GM19468 (cell line): ENCODE results near the gene PRSS12.
"Not testable (repeated sequence)": the region's sequence is repeated elsewhere in the genome, so short reads cannot be mapped to it uniquely, and the experiment has no call there.

ENCODE experiments used
- ATAC-seq: cut with Tn5 transposase; IDR thresholded peaks from one replicate; pipeline ENCODE4 v1.9.1; 2021; ENCODE audit warnings: mild to moderate bottlenecking, moderate library complexity, moderate number of reproducible peaks; ENCODE audit not compliant: unreplicated experiment; ENCODE audit errors: extremely low read depth

Gene PRSS12

GRCh38 chr4:118329849-118330248 is 23.0 kb downstream of the PRSS12 start:
- ATAC-seq, result no peak

GRCh38 chr4:118327554-118328241 is 25.1 kb downstream of the PRSS12 start:
- ATAC-seq, result no peak

DNA sequence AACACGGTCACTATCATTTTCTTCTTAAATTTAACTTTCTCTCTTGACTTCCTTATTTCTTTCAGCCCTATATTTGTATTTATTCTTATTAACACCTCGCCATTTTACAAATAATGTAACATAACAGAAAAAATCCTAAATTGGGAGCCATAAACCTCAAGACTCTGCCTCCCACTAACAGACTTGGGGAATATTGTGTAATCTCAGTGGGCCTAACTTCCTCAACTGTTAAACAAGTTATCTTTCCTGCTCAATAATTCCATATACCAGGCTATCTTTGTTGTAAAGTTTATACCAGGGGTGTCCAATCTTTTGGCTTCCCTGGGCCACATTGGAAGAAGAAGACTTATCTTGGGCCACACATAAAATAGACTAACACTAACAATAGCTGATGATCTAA is 26.2 kb downstream of the PRSS12 start:
- no peak for ATAC-seq

- no peak for ATAC-seq
Observed at GRCh38 chr4:118325431-118325830, 27.4 kb downstream of the PRSS12 start.

DNA sequence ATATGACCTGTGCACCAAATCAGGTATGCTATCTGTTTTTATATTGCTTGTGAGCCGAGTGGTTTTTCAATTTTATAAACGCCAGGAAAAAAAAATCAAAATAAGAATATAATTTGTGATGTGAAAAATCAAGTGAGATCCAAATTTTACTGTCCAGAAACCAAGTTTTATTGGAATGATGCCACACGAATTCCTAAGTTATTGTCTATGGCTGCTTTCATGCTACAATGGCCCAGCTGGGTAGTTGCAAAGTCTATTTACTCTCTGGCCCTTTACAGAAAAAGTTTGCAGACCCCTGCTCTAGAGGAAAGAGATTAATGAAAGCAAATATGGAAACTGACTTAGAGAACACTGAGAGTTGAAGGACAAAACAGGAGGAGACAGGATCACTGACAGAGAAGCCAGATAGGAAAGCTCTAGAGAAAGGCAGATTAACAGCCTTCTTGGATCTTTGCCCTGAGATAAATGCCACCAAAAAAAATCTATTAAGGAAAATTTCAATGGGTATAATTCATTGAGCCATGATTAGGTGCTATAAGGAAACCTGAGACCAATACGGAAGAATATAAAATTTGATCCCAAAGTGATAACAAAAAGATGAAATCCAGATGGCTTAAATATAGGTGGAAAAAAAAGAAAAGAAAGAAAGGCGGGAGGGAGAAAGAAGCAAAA is 29.8 kb downstream of the PRSS12 start:
- no peak for ATAC-seq

DNA sequence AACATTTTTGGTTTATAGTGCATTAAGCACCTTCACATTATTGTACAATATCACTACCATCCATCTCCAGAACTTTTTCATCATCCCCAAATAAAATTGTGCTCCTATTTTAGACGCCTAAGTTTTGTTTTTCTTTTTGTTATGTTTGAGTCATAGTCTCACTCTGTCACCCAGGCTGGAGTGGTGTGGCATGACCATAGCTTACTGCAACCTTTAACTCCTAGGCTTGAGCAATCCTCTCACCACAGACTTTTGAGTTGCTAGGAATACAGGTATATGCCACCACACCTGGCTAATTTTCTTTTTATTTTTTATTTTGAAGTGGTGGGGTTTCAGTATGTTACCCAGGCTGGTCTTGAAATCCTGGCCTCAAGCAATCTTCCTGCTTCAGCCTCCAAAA is 33.9 kb downstream of the PRSS12 start:
- ATAC-seq, result no peak

- ATAC-seq, result no peak
Observed at GRCh38 chr4:118317691-118318090, 35.1 kb downstream of the PRSS12 start.

DNA sequence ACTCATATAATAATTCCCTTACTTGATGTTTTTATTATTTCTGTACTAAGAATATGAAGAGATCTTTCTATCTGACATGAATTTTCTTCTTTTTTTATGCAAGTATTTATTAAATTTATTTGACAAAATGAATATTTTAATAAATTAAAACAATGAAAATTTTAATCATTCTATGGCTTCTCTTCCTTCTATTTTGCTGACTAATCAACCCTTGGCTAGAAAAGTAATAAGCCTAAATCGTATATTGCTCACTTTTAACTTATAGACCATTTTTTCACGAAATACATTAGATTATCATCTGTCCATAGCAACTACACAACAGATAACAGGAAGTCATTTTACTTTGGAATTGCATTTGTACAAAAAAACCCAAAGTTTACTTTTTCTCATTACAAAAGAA is 38.6 kb downstream of the PRSS12 start:
- ATAC-seq, result no peak

DNA sequence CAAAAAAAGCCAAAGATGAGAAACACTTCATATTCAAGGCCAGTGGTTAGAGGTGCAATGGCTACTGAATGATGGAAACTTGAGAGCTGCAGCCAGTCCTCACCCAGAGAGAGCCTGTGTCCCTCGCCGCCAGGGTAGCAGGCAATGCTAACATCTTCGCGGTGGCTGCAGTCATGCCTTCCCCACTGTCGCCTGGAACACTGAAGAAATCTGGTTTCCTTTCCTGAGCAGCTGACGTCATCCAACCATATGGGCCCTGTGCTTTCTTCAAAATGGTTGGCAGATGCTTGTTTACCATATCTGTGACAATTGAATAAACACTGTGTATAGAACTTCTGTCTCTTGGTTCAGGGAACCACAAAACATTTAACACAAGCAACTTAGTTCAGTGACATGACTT is 39.7 kb downstream of the PRSS12 start:
- no peak for ATAC-seq

- no peak for ATAC-seq
Observed at GRCh38 chr4:118308306-118309030, 44.3 kb downstream of the PRSS12 start.

- no peak for ATAC-seq
Observed at GRCh38 chr4:118307643-118308042, 45.2 kb downstream of the PRSS12 start.

DNA sequence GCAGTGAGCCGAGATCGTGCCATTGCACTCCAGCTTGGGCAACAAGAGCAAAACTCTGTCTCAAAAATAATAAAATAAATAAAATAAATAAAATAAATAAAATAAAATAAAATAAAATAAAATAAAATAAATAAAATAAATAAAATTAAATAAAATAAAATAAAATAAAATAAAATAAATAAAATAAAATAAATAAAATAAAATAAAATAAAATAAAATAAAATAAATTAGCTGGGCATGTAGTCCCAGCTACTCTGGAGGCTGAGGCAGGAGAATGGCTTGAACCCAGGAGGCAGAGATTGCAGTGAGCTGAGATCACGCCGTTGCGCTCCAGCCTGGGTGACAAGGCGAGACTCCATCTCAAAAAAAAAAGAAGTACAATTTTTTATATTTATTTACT is 53.2 kb downstream of the PRSS12 start:
- not testable (repeated sequence) for ATAC-seq

DNA sequence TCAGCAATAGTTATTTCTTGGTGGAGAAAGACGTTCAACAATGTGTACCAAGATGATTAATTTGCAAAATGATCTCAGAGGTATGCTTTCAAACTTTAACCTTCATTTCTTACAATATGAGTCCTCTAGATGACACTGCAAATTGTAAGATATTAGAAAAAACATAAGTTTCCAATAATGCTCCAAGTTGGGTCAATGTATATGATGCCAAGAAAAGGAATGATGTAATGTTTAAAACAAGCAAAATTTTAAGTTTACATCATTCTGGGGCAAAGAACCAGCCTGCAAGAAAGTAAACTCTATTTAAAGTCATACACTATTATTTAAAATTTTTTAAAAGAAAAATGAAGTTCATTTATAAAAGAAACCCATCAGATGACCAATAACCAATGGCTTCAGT is 56.1 kb downstream of the PRSS12 start:
- no peak for ATAC-seq

DNA sequence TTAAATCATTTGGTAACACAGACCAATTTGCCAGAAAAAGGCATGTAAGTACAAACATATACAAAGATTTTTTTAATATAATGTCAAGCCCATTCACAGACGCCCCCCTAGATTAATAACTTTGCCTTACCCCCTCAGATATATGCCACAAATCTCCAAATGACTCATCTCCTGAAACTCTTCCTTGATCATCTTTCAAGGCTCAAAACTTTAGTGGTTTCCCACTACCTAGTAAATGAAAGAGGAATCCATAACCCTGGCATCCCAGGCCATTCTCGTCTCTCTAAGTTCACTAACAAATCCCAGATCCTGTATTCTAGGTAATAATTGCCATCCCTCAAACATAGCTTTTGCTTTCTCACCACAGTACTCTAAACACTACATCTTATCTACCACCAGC is 61.9 kb downstream of the PRSS12 start:
- ATAC-seq, result no peak

- ATAC-seq, result no peak
Observed at GRCh38 chr4:118289794-118290193, 63.0 kb downstream of the PRSS12 start.

DNA sequence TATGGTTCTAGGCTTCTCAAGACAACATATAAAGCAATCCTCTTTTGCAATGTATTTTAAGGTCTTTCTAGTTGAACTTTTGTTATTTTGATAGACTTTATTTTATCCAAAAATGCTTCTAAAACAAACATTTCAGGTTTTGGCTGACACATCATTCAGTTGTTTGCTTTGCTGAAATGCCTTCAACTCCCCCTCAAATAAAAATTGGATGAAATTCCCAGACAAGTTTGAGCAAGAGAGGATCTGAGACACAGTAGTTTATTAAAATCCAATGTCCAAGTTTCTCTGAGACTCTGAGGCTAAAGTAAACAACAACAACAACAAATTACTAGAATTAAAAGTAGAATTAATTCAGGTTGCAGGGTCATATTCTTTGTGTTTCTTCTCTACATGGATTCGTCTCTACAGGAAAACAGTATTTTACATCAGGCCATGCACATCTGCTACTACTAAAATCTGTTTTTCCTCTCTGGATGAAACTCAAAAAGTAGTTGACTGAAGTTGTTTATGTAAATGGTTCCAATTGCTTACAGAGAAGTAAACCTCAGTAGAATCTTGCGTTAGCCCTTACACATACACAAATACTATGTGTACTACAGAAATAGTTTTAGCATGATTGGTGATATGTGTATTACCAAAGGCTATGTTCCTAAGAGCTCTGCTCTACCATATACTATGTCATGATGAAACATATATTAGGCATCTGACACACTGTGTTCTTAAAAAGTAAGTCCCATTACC is 64.9 kb downstream of the PRSS12 start:
- ATAC-seq, result no peak

- ATAC-seq, result no peak
Observed at GRCh38 chr4:118286685-118287084, 66.1 kb downstream of the PRSS12 start.

DNA sequence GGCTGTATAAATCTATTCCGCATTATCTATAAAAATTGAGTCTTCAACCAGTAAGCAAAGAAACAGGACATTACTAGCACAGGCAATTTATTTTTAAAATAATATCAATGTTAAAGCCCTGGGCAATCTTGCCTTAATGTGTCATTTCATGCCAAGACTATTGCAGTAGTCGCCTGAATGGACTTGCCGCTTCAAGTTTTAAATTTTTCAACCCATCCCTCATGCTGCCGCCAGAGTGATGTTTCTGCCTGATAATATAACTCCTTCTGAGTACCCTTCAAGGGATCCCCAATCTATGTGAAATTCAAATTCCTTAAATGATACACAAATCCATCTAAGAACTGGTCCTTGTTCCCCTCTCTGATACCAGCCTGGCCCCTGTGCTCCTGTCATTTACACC is 66.9 kb downstream of the PRSS12 start:
- no peak for ATAC-seq

- no peak for ATAC-seq
Observed at GRCh38 chr4:118284169-118284568, 68.6 kb downstream of the PRSS12 start.

DNA sequence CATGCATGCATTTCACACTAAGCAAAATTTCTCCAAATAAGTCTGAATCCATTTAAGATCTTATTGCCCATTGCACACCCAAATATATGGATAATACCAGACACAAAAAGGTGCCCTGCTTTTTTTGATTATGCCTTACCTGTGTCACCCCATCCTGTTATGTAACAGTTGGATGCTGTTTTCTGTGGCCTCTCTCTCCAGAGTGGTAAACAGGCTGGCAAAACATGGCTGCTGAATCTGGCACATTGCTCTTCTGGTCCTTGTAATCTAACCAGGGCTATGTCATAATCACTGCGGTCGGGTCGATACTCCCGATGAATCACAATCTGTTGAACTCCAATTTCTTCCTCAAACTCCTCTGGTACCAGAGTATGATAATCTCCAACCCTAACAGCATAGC is 70.1 kb downstream of the PRSS12 start:
- ATAC-seq, result no peak
